Mesenchymal stem cell (in vitro differentiated cells and primary cell): ENCODE measurements around the gene HS1BP3.

ENCODE experiments used
- DNase-seq: peaks from one replicate; pipeline ENCODE4 v3.0.0-alpha.2; 2013
- H2AFZ ChIP-seq: one replicate; pipeline ENCODE4 v1.6.1; 2013; ENCODE audit warnings: low read depth, mild to moderate bottlenecking, control low read depth, inconsistent platforms, low read length, moderate library complexity
- H2AK5ac ChIP-seq: 2 replicates; pipeline ENCODE4 v1.6.1; 2013; ENCODE audit warnings: low read length, moderate library complexity, mild to moderate bottlenecking, inconsistent platforms; ENCODE audit not compliant: severe bottlenecking
- H2BK120ac ChIP-seq: one replicate; pipeline ENCODE4 v1.6.1; 2013; ENCODE audit warnings: low read depth, mild to moderate bottlenecking, inconsistent platforms, low read length, moderate library complexity
- H2BK12ac ChIP-seq, 2 experiments: one replicate each; pipeline ENCODE4 v1.6.1; 2013; ENCODE audit warnings: inconsistent platforms in 2 of 2, low read length in 2 of 2, mild to moderate bottlenecking in 2 of 2, moderate library complexity in 2 of 2, control low read depth in 1 of 2
- H2BK15ac ChIP-seq: one replicate; pipeline ENCODE4 v1.6.1; 2013; ENCODE audit warnings: mild to moderate bottlenecking, low read depth, inconsistent platforms; ENCODE audit not compliant: poor library complexity, severe bottlenecking
- H2BK5ac ChIP-seq: 2 replicates; pipeline ENCODE4 v1.6.1; 2013; ENCODE audit warnings: low read depth, mild to moderate bottlenecking, low read length, control low read depth, inconsistent platforms; ENCODE audit not compliant: poor library complexity, severe bottlenecking
- H3K14ac ChIP-seq, 2 experiments: one replicate each; pipeline ENCODE4 v1.6.1; 2013; ENCODE audit warnings: inconsistent platforms in 2 of 2, low read length in 2 of 2, control low read depth in 1 of 2, mild to moderate bottlenecking in 1 of 2, moderate library complexity in 1 of 2
- H3K18ac ChIP-seq, 2 experiments: one replicate each; pipeline ENCODE4 v1.6.1; 2013; ENCODE audit warnings: inconsistent platforms in 2 of 2, low read length in 2 of 2, control low read depth in 1 of 2, low read depth in 1 of 2, mild to moderate bottlenecking in 1 of 2
- H3K23ac ChIP-seq, 2 experiments: one replicate each; pipeline ENCODE4 v1.6.1; 2013; ENCODE audit warnings: inconsistent platforms in 2 of 2, low read length in 2 of 2, mild to moderate bottlenecking in 2 of 2, moderate library complexity in 2 of 2, control low read depth in 1 of 2
- H3K27ac ChIP-seq: 2 replicates; pipeline ENCODE4 v1.5.1; 2013; ENCODE audit warnings: mild to moderate bottlenecking, moderate library complexity, low read length, control low read depth, inconsistent platforms; ENCODE audit not compliant: poor library complexity, severe bottlenecking
- H3K27me3 ChIP-seq, 2 experiments: 2 replicates each; pipeline versions ENCODE4 v1.6.1 to v1.7.0; 2013; ENCODE audit warnings: low read length in 2 of 2, mild to moderate bottlenecking in 2 of 2, moderate library complexity in 2 of 2, control low read depth in 1 of 2, inconsistent platforms in 1 of 2; ENCODE audit not compliant: control insufficient read depth in 1 of 2, insufficient read depth in 1 of 2
- H3K36me3 ChIP-seq, 2 experiments: 2 replicates each; pipeline versions ENCODE4 v1.6.1 to v1.7.0; 2013; ENCODE audit warnings: low read length in 2 of 2, control low read depth in 1 of 2, inconsistent platforms in 1 of 2, low read depth in 1 of 2, mild to moderate bottlenecking in 1 of 2; ENCODE audit not compliant: insufficient read depth in 2 of 2, control insufficient read depth in 1 of 2
- H3K4ac ChIP-seq, 2 experiments: one replicate each; pipeline ENCODE4 v1.6.1; 2013; ENCODE audit warnings: inconsistent platforms in 2 of 2, low read length in 2 of 2, mild to moderate bottlenecking in 2 of 2, moderate library complexity in 2 of 2, control low read depth in 1 of 2, low read depth in 1 of 2
- H3K4me1 ChIP-seq: 2 replicates; pipeline ENCODE4 v1.6.1; 2013; ENCODE audit warnings: low read depth, low read length, control low read depth; ENCODE audit not compliant: control insufficient read depth, insufficient read depth
- H3K4me2 ChIP-seq: 2 replicates; pipeline ENCODE4 v1.6.1; 2013; ENCODE audit warnings: low read length, mild to moderate bottlenecking, inconsistent platforms; ENCODE audit not compliant: poor library complexity, severe bottlenecking
- H3K4me3 ChIP-seq, 2 experiments: 2 replicates each; pipeline versions ENCODE4 v1.5.1 to v1.7.0; 2013; ENCODE audit warnings: low read length in 2 of 2, mild to moderate bottlenecking in 2 of 2, control low read depth in 1 of 2, low read depth in 1 of 2; ENCODE audit not compliant: insufficient read depth in 1 of 2
- H3K79me1 ChIP-seq: replicated peaks from 2 replicates; pipeline ENCODE4 v1.6.1; 2013; ENCODE audit warnings: mild to moderate bottlenecking, control low read depth, low read length, inconsistent platforms; ENCODE audit not compliant: poor library complexity, severe bottlenecking
- H3K9ac ChIP-seq: 2 replicates; pipeline ENCODE4 v1.7.0; 2013; ENCODE audit warnings: mild to moderate bottlenecking, low read length, moderate library complexity
- H3K9me3 ChIP-seq: 2 replicates; pipeline ENCODE4 v1.7.0; 2013; ENCODE audit warnings: mild to moderate bottlenecking, low read length; ENCODE audit not compliant: control insufficient read depth
- H4K8ac ChIP-seq: one replicate; pipeline ENCODE4 v1.6.1; 2013; ENCODE audit warnings: inconsistent platforms, mild to moderate bottlenecking, low read length, moderate library complexity
- H4K91ac ChIP-seq: one replicate; pipeline ENCODE4 v1.6.1; 2013; ENCODE audit warnings: mild to moderate bottlenecking, low read length, inconsistent platforms
- WGBS: methylation state at CpG from one replicate; pipeline ENCODE4 v1.1.7; 2013; ENCODE audit warnings: mixed read lengths; 5-methylcytosine and 5-hydroxymethylcytosine counted together

Gene HS1BP3

GRCh38 chr2:20633794-20634506, 16.9 kb downstream of the HS1BP3 start:
- no peak overlapping the region for H2BK15ac ChIP-seq
- H2AK5ac ChIP-seq = peak overlapping the region; percentile 24
- H3K4me1 ChIP-seq = peaks cover 37% of the 10 kb centered on the region
- H3K9me3 ChIP-seq = no peaks in the 10 kb centered on the region
- H3K9ac ChIP-seq = peak overlapping the region; percentile 14
- H3K36me3 ChIP-seq = peaks cover 42 to 64% of the 10 kb centered on the region in 2 experiments
- H4K8ac ChIP-seq = peak overlapping the region; percentile 1
- H2BK12ac ChIP-seq = peak overlapping the region; percentile 29 to 40
- no peak overlapping the region for H3K4ac ChIP-seq
- no peak overlapping the region for H3K23ac ChIP-seq
- peak overlapping the region; percentile 80 for H2BK5ac ChIP-seq
- peak overlapping the region; percentile 66 for H4K91ac ChIP-seq
- peak overlapping the region; percentile 1 for H3K27ac ChIP-seq
- H3K18ac ChIP-seq = peak overlapping the region in 1 of 2 experiments; percentile 5
- no peak for DNase-seq
- no peak overlapping the region for H2AFZ ChIP-seq
- H2BK120ac ChIP-seq = no peak overlapping the region
- no peak overlapping the region for H3K4me3 ChIP-seq
- peaks cover 14% of the 10 kb centered on the region for H3K79me1 ChIP-seq
- H3K4me2 ChIP-seq = no peak overlapping the region
- WGBS = 94% methylated on average over 18 of the region's 18 CpGs
- no peaks in the 10 kb centered on the region for H3K27me3 ChIP-seq
- no peak overlapping the region for H3K14ac ChIP-seq

DNA sequence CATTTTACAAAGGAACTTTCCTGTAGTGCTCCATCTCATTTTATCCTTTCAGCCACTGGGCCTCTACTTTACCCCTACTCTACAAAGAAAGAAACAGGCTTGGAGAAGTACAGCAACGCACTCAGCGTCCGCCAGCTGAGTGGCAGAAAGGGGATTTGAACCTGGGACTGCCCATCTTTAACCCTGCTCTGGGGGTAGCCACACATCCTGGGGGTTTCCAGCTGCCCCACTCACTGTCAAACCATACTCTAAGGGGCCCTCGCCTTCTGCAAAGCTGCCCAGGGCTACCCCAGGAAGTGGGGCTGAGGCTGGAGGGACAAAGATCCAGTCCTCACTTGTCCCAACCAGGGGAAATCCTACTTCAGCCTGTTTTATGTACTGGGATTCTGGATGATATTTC, 17.9 kb downstream of the HS1BP3 start:
- DNase-seq = no peak
- no peak overlapping the region for H4K91ac ChIP-seq
- peaks cover 14% of the 10 kb centered on the region for H3K79me1 ChIP-seq
- peaks cover 33 to 59% of the 10 kb centered on the region in 2 experiments for H3K36me3 ChIP-seq
- no peaks in the 10 kb centered on the region for H3K9me3 ChIP-seq
- peaks cover 38% of the 10 kb centered on the region for H3K4me1 ChIP-seq
- no peak overlapping the region for H4K8ac ChIP-seq
- H3K9ac ChIP-seq = no peak overlapping the region
- H3K18ac ChIP-seq = no peak overlapping the region
- H2BK5ac ChIP-seq = peak overlapping the region; percentile 63
- H3K14ac ChIP-seq = no peak overlapping the region
- no peak overlapping the region for H2BK15ac ChIP-seq
- no peak overlapping the region for H3K4me2 ChIP-seq
- no peaks in the 10 kb centered on the region for H3K27me3 ChIP-seq
- H2AK5ac ChIP-seq = peak overlapping the region; percentile 80
- no peak overlapping the region for H3K23ac ChIP-seq
- no peak overlapping the region for H2AFZ ChIP-seq
- H3K27ac ChIP-seq = no peak overlapping the region
- H2BK120ac ChIP-seq = no peak overlapping the region
- 98% methylated on average over 4 of the region's 4 CpGs for WGBS
- no peak overlapping the region for H3K4ac ChIP-seq
- no peak overlapping the region for H3K4me3 ChIP-seq
- H2BK12ac ChIP-seq = no peak overlapping the region

DNA sequence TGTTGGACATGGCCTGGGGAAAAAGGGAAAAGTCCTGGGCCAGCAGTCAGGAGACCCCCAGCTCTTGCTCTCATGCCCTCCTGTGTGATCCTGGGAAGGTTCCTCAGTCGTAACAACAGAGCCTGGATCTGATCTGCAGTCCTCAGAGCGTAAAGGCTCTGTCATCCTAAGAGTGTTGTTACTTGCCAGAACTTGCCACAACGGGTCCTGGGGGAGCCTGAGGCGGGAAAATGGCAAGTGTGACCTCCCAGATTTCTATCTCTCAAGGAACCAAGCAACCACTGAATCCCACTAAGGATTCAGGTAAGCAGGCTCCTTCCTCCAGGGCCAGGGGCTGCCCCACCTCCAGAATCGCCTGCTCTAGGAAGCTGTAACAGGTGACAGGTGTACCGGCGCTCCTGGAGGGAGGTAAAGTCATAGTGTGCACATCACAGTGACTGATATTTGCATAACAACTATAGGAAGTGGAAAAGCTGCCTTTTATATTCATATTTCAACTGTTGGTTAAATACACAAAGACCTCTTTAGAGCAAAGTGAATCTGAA, 18.4 kb downstream of the HS1BP3 start:
- peak overlapping the region; percentile 72 for H2AK5ac ChIP-seq
- no peak overlapping the region for H2BK15ac ChIP-seq
- peaks cover 14% of the 10 kb centered on the region for H3K79me1 ChIP-seq
- H3K4me2 ChIP-seq = no peak overlapping the region
- WGBS = 87% methylated on average over 6 of the region's 7 CpGs
- no peak for DNase-seq
- no peak overlapping the region for H3K9ac ChIP-seq
- no peak overlapping the region for H3K27ac ChIP-seq
- no peaks in the 10 kb centered on the region for H3K9me3 ChIP-seq
- no peak overlapping the region for H2BK120ac ChIP-seq
- no peak overlapping the region for H2BK5ac ChIP-seq
- H4K91ac ChIP-seq = no peak overlapping the region
- H2AFZ ChIP-seq = peak overlapping the region; percentile 7
- no peak overlapping the region for H3K14ac ChIP-seq
- H3K18ac ChIP-seq = no peak overlapping the region
- no peak overlapping the region for H3K4ac ChIP-seq
- no peak overlapping the region for H3K23ac ChIP-seq
- H3K4me1 ChIP-seq = peaks cover 43% of the 10 kb centered on the region
- no peak overlapping the region for H4K8ac ChIP-seq
- peaks cover 28 to 54% of the 10 kb centered on the region in 2 experiments for H3K36me3 ChIP-seq
- no peak overlapping the region for H3K4me3 ChIP-seq
- H2BK12ac ChIP-seq = no peak overlapping the region
- H3K27me3 ChIP-seq = no peaks in the 10 kb centered on the region

DNA sequence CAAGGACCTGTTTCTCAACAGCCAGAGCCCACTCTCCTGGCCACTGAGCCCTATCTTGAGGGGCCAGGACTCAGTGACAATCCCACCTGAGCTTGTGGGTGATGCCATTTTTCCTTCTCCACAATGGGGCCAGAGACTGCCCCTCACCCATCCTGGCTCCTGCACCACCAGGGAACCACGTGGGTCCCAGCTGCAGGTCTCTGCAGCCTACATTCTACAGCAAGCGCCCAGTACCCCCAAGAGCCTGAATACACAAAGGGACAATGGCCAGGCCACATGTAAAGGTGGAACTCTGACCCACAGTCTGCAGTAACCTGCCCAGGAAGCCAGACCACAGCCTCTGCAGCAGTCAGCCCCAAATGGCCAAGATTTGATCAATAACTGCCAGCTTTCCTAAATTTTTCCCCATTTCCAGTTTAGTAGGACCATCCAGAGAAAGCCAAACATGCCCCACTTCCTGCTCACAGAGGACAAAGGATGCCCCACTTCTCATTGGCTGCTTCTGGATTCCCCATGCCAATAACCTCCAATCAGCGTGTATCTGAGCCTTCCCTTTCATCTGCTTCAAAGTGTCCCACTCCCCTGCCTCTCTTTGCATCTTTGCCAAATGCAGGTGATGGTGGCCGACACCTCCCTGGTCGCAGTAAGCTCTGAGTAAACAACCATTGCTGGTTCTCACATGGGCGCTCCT, 19.1 kb downstream of the HS1BP3 start:
- Histone ChIP-seq H3K18ac (no peak overlapping the region), H4K91ac (no peak overlapping the region), H3K36me3 (peaks cover 23 to 46% of the 10 kb centered on the region in 2 experiments), H3K14ac (no peak overlapping the region), H3K4me1 (peaks cover 50% of the 10 kb centered on the region), H2AK5ac (peak overlapping the region; percentile 72), H3K27ac (no peak overlapping the region), H3K9me3 (no peaks in the 10 kb centered on the region), H3K27me3 (no peaks in the 10 kb centered on the region), H3K79me1 (peaks cover 14% of the 10 kb centered on the region), H2BK15ac (no peak overlapping the region), H3K23ac (no peak overlapping the region), H3K9ac (no peak overlapping the region), H2BK120ac (no peak overlapping the region), H3K4ac (no peak overlapping the region), H2AFZ (no peak overlapping the region), H4K8ac (no peak overlapping the region), H2BK5ac (no peak overlapping the region), H3K4me2 (no peak overlapping the region), H2BK12ac (no peak overlapping the region), H3K4me3 (no peak overlapping the region)
- DNase-seq = no peak
- WGBS = 92% methylated on average over 6 of the region's 6 CpGs
